GM18858 (cell line): ENCODE data around the gene KRT3.

Experiments
- ATAC-seq: cut with Tn5 transposase; IDR thresholded peaks from one replicate; pipeline ENCODE4 v1.9.1; 2021; ENCODE audit not compliant: unreplicated experiment

The KRT3 gene

GRCh38 chr12:52741375-52742195 is 54.3 kb downstream of the KRT3 start:
- ATAC-seq = no peak

- no peak for ATAC-seq
Observed at GRCh38 chr12:52740584-52740983, 55.3 kb downstream of the KRT3 start.

GRCh38 chr12:52739963-52740362 is 56.0 kb downstream of the KRT3 start:
- ATAC-seq = no peak
